DND-41 (cell line): ENCODE measurements around the gene BMERB1.

Source experiments
- ATAC-seq: fragments of 200-7000 bp; cut with Tn5 transposase; 3 replicates; pipeline ENCODE4 v1.9.1; 2021; ENCODE audit warnings: low read depth; ENCODE audit not compliant: insufficient read depth
- DNase-seq: peaks from one replicate; pipeline ENCODE4 v3.0.0-alpha.2; 2020
- H2AFZ ChIP-seq: 2 replicates; pipeline ENCODE4 v1.6.0; 2012; ENCODE audit warnings: low read depth, low read length
- H3K27ac ChIP-seq: 2 replicates; pipeline ENCODE4 v1.5.1; 2012; ENCODE audit warnings: low read length, inconsistent platforms
- H3K27me3 ChIP-seq: fragments of 200-600 bp; sonication (generic); 2 replicates; pipeline ENCODE4 v1.6.0; 2012; ENCODE audit warnings: low read length, mild to moderate bottlenecking, inconsistent platforms; ENCODE audit not compliant: insufficient read depth, poor library complexity
- H3K36me3 ChIP-seq: 2 replicates; pipeline ENCODE4 v1.5.1; 2012; ENCODE audit warnings: low read length, inconsistent platforms; ENCODE audit not compliant: insufficient read depth
- H3K4me1 ChIP-seq: 2 replicates; pipeline ENCODE4 v1.5.1; 2012; ENCODE audit warnings: mild to moderate bottlenecking, low read length; ENCODE audit not compliant: insufficient read depth
- H3K4me2 ChIP-seq: 2 replicates; pipeline ENCODE4 v1.6.0; 2012; ENCODE audit warnings: mild to moderate bottlenecking, moderate library complexity, low read length, inconsistent platforms; ENCODE audit not compliant: insufficient read depth
- H3K4me3 ChIP-seq, 2 experiments: fragments of 200-600 bp in 1 of 2; shearing (Covaris generic) in 1 of 2; 2 replicates each; pipeline ENCODE4 v1.5.1; 2012 to 2016; ENCODE audit warnings: inconsistent platforms in 2 of 2, low read length in 2 of 2, mild to moderate bottlenecking in 2 of 2, low read depth in 1 of 2, moderate library complexity in 1 of 2
- H3K79me2 ChIP-seq: 2 replicates; pipeline ENCODE4 v1.6.0; 2012; ENCODE audit warnings: low read length, inconsistent platforms; ENCODE audit not compliant: insufficient read depth
- H3K9ac ChIP-seq: 2 replicates; pipeline ENCODE4 v1.6.0; 2012; ENCODE audit warnings: low read depth, mild to moderate bottlenecking, inconsistent platforms, low read length, moderate library complexity
- H3K9me3 ChIP-seq: 2 replicates; pipeline ENCODE4 v1.5.1; 2012; ENCODE audit warnings: low read length, moderate library complexity, mild to moderate bottlenecking, inconsistent platforms; ENCODE audit not compliant: insufficient read depth, severe bottlenecking
- H4K20me1 ChIP-seq: 2 replicates; pipeline ENCODE4 v1.6.0; 2012; ENCODE audit warnings: low read length; ENCODE audit not compliant: insufficient read depth
- CTCF ChIP-seq: IDR thresholded peaks from 2 replicates; pipeline ENCODE4 v1.5.1; 2012; ENCODE audit warnings: borderline replicate concordance, low read length, moderate library complexity, mild to moderate bottlenecking; ENCODE audit not compliant: poor library complexity, severe bottlenecking; ENCODE audit errors: extremely low read depth
- EZH2 ChIP-seq: IDR thresholded peaks from 3 replicates; pipeline ENCODE4 v1.6.1; 2012; ENCODE audit warnings: borderline replicate concordance, low read depth, mild to moderate bottlenecking, moderate library complexity, low read length, inconsistent platforms; ENCODE audit not compliant: severe bottlenecking

Gene BMERB1

GRCh38 chr16:15618392-15618791 is 184.0 kb downstream of the BMERB1 start:
- Histone ChIP-seq H3K79me2 (no peaks in the 10 kb centered on the region), H3K4me2 (no peak overlapping the region), H3K9me3 (no peaks in the 10 kb centered on the region), H3K27me3 (no peaks in the 10 kb centered on the region), H4K20me1 (no peaks in the 10 kb centered on the region), H3K27ac (no peak overlapping the region), H3K9ac (no peak overlapping the region), H3K4me1 (no peaks in the 10 kb centered on the region), H3K4me3 (no peak overlapping the region), H3K36me3 (peaks cover 80% of the 10 kb centered on the region), H2AFZ (no peak overlapping the region)
- ATAC-seq (no peak), DNase-seq (no peak)
- TF ChIP-seq CTCF: no peak
- no peak for TF ChIP-seq EZH2

- Histone ChIP-seq H3K9me3 (no peaks in the 10 kb centered on the region), H3K4me3 (no peak overlapping the region), H3K27me3 (no peaks in the 10 kb centered on the region), H3K79me2 (no peaks in the 10 kb centered on the region), H3K4me1 (no peaks in the 10 kb centered on the region), H3K9ac (no peak overlapping the region), H3K36me3 (peaks cover 94% of the 10 kb centered on the region), H4K20me1 (no peaks in the 10 kb centered on the region), H3K4me2 (no peak overlapping the region), H2AFZ (no peak overlapping the region), H3K27ac (no peak overlapping the region)
- TF ChIP-seq EZH2 (no peak), CTCF (no peak)
- ATAC-seq: no peak
- DNase-seq: no peak
Measured at GRCh38 chr16:15620611-15621195, 186.3 kb downstream of the BMERB1 start.

- TF ChIP-seq CTCF: no peak
- TF ChIP-seq EZH2: no peak
- Histone ChIP-seq H3K4me3 (no peak overlapping the region), H3K9me3 (no peaks in the 10 kb centered on the region), H4K20me1 (no peaks in the 10 kb centered on the region), H3K36me3 (peaks cover 94% of the 10 kb centered on the region), H2AFZ (no peak overlapping the region), H3K27ac (no peak overlapping the region), H3K4me1 (no peaks in the 10 kb centered on the region), H3K27me3 (no peaks in the 10 kb centered on the region), H3K4me2 (no peak overlapping the region), H3K9ac (no peak overlapping the region), H3K79me2 (0 out of 2 replicates have a peak, but pooled peaks cover 2% of the 10 kb centered on the region)
- no peak for DNase-seq
- ATAC-seq: no peak
Measured at GRCh38 chr16:15621456-15621855, 187.1 kb downstream of the BMERB1 start.
